Stimulated activated CD4-positive, alpha-beta T cell treated with anti-CD3 and anti-CD28 coated beads, Interleukin-15, amount 100 ng/mL, for 1 hour (primary cell): ENCODE results near the gene SLC29A1.
"Not testable (repeated sequence)": the region's sequence is repeated elsewhere in the genome, so short reads cannot be mapped to it uniquely, and the experiment has no call there.

ENCODE experiments used
- DNase-seq, 2 donors: peaks; one replicate each; pipeline ENCODE4 v3.0.0-alpha.2; 2020; ENCODE audit warnings: low read depth in 1 of 2, low spot score in 1 of 2

Gene SLC29A1

GRCh38 chr6:44223319-44224028 is at the start of gene SLC29A1:
SLC29A1 (plus strand) TSS chr6:44223595; CDS start chr6:44227314, 3,719 bp downstream.
- peak; percentile 69 to 78 for DNase-seq

- DNase-seq = no peak
Measured at GRCh38 chr6:44176130-44176761, 47.1 kb upstream of the SLC29A1 start.

GRCh38 chr6:44176762-44177509 is 46.5 kb upstream of the SLC29A1 start:
- DNase-seq = no peak

- DNase-seq = no peak
Measured at GRCh38 chr6:44177691-44178423, 45.5 kb upstream of the SLC29A1 start.

- no peak for DNase-seq
Measured at GRCh38 chr6:44178424-44179071, 44.8 kb upstream of the SLC29A1 start.

- DNase-seq = no peak
Measured at GRCh38 chr6:44179072-44179536, 44.3 kb upstream of the SLC29A1 start.

- DNase-seq = no peak
Measured at GRCh38 chr6:44179648-44180047, 43.7 kb upstream of the SLC29A1 start.

GRCh38 chr6:44180406-44180805 is 43.0 kb upstream of the SLC29A1 start:
- DNase-seq = no peak

GRCh38 chr6:44180886-44181285 is 42.5 kb upstream of the SLC29A1 start:
- no peak for DNase-seq

- not testable (repeated sequence) for DNase-seq
Measured at GRCh38 chr6:44181784-44182183, 41.6 kb upstream of the SLC29A1 start.

- no peak for DNase-seq
Measured at GRCh38 chr6:44182911-44183390, 40.4 kb upstream of the SLC29A1 start.

GRCh38 chr6:44183783-44184182 is 39.6 kb upstream of the SLC29A1 start:
- no peak for DNase-seq

GRCh38 chr6:44185356-44185755 is 38.0 kb upstream of the SLC29A1 start:
- DNase-seq = not testable (repeated sequence)

GRCh38 chr6:44185953-44186634 is 37.3 kb upstream of the SLC29A1 start:
- DNase-seq = no peak

GRCh38 chr6:44186635-44187025 is 36.8 kb upstream of the SLC29A1 start:
- no peak for DNase-seq

- no peak for DNase-seq
Measured at GRCh38 chr6:44188819-44189218, 34.6 kb upstream of the SLC29A1 start.

- no peak for DNase-seq
Measured at GRCh38 chr6:44189257-44189656, 34.1 kb upstream of the SLC29A1 start.

- DNase-seq = no peak
Measured at GRCh38 chr6:44190715-44191114, 32.7 kb upstream of the SLC29A1 start.

GRCh38 chr6:44192428-44193041 is 30.9 kb upstream of the SLC29A1 start:
- DNase-seq = no peak
